PC-3 (cell line): Measurements from ENCODE around the gene WDR89.

Source experiments
- EZH2 ChIP-seq: fragments of 300-600 bp; sonication (generic); IDR thresholded peaks from one replicate; pipeline ENCODE4 v1.6.1; 2017; ENCODE audit warnings: antibody characterized with exemption, mild to moderate bottlenecking, low read length; ENCODE audit not compliant: unreplicated experiment
- TF ChIP-seq, protein P1 (sequence below): fragments of 300-600 bp; sonication (generic); conservative IDR thresholded peaks from 2 replicates; pipeline ENCODE4 v1.5.1; 2017; ENCODE audit warnings: antibody characterized with exemption, low read depth, mild to moderate bottlenecking, low read length

DNA sequence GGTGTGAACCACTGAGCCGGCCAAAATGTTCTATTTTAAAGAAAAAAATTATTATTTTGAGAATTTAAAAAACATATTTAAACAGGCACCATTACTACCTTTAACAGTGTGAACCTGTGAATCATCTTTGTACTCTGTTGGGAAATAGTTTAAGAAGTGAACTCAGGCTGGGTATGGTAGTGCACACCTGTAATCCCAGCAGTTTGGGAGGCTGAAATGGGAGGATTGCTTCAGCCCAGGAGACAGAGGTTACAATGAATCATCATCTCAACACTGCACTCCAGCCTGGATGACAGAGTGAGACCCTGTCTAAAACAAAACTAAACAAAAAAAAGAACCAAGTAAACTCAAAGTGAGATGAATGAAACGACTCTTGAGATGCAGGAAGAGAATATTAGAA, 3.1 kb upstream of the WDR89 start:
- TF ChIP-seq EZH2 = no peak
- TF ChIP-seq, protein P1, sequence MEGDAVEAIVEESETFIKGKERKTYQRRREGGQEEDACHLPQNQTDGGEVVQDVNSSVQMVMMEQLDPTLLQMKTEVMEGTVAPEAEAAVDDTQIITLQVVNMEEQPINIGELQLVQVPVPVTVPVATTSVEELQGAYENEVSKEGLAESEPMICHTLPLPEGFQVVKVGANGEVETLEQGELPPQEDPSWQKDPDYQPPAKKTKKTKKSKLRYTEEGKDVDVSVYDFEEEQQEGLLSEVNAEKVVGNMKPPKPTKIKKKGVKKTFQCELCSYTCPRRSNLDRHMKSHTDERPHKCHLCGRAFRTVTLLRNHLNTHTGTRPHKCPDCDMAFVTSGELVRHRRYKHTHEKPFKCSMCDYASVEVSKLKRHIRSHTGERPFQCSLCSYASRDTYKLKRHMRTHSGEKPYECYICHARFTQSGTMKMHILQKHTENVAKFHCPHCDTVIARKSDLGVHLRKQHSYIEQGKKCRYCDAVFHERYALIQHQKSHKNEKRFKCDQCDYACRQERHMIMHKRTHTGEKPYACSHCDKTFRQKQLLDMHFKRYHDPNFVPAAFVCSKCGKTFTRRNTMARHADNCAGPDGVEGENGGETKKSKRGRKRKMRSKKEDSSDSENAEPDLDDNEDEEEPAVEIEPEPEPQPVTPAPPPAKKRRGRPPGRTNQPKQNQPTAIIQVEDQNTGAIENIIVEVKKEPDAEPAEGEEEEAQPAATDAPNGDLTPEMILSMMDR = no peak
